GM21786 (cell line): Measurements from ENCODE around the gene NUP210.

ENCODE experiments used
- ATAC-seq: cut with Tn5 transposase; IDR thresholded peaks from one replicate; pipeline ENCODE4 v1.9.1; 2021; ENCODE audit not compliant: unreplicated experiment

Gene NUP210

DNA sequence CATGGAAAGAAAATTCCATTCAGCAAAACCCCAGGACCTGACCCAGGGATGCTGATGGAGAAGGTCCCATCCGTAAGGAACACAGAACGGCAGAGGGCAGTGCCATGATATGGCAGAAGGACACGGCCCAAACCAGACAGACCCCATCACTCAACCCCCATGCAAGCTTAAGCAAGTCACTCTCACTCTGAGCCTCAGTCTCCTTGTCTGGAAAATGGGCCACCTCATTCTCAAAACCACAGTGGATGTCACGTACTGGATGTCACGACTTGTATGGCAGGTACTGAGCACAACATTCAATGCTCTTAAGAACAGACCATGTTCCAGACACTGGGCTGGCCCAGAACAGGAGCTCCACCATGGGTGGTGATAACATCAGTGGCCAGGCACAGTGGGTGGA lies 90.4 kb downstream of the NUP210 start:
- no peak for ATAC-seq

- no peak for ATAC-seq
Measured at GRCh38 chr3:13325892-13326443, 94.2 kb downstream of the NUP210 start.

- ATAC-seq, result no peak
Measured at GRCh38 chr3:13324835-13325501, 95.2 kb downstream of the NUP210 start.

DNA sequence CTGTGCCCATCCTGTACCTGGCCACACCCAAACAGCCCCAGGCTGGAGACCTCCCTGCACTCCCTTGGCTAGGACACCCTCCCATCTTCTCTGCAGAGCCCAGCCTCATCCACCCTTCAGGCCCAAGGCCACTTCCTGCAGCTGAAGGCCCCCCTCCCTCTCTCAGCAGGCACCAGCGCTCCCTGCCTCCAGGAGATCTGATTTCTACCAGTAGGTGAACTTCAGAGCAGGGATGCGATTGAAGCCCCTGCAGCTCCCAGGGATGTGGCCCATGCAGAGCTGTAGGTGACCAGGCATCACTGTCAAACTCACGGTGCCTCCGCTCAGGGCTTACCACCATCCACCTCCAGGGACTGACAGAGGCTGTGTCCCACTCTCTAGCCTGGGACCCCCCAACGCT lies 96.3 kb downstream of the NUP210 start:
- ATAC-seq, result no peak

GRCh38 chr3:13322324-13322723 lies 97.8 kb downstream of the NUP210 start:
- no peak for ATAC-seq

GRCh38 chr3:13319564-13320220 lies 100.4 kb downstream of the NUP210 start:
- no peak for ATAC-seq

- no peak for ATAC-seq
Measured at GRCh38 chr3:13318626-13319470, 101.3 kb downstream of the NUP210 start.

DNA sequence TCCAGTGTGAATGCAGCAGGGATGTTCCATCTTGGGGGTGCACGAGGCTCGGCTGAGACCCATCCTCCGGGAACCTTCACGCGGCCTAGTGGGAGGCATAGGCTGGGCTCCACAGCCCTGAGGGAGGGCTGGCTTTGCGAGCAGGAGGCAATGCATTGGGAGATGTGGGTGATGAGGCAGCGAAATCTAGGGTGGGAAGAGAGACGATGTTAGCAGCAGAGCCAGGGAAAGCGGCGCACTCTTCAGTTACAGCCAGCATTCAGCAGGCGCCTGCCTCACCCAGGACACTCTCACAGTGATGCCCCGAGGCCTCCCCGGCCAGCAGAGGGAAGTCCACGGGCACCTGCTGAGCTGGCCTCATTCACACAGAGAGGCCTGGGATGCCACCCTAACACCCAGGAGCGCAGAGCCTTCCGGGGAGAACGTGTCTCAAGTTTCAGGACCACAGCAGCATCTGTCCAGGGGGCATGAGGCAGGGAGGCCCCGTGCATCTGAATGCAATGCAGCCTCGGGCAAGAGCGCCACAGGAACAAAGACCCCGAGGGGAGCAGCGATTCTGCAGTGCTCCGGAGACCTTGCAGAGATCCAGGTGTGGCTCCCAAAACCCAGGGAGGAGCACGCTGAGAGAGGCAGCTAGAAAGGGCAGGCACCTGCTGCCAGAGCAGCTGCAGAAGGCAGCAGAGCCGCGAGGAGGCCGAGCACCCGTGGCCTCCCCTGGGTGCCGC lies 102.4 kb downstream of the NUP210 start:
- no peak for ATAC-seq

DNA sequence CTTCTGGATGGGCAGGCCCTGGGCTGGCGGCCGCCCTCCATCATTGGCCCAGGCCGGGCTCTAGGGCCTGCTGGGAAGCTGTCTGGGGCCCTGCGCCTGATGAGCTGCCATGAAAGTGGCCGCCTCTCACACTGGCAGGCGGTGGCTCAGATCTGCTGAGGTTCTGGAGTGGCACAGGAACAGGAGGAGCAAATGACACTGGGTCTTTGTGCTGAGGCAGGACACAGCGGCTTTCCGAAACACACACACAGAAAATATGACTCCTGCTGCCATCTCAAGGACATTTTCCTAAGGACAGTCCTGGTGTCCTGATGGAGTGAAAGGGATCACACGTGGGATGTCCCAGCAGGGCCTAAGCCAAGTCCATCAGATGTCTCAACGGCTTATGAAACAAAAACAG lies 103.5 kb downstream of the NUP210 start:
- no peak for ATAC-seq

DNA sequence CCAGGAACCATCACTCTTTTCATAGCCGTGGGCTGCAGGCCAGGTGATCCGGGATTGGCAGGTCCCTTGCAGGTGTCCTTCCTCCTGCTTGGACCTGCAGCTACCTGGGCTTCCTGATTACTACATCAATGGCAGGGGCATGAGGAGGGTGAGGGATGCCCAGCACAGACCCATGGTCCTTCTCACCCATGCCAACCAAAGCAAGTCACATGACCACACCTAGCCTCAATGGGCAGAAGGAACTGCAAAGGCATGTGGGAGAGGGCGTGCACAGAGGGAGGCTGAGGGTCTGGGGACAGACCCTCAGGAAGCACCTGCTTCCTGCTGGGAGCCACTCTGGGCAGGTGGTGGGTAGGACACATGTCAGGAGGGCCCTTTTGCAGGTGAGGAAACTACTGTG lies 105.2 kb downstream of the NUP210 start:
- ATAC-seq, result no peak

DNA sequence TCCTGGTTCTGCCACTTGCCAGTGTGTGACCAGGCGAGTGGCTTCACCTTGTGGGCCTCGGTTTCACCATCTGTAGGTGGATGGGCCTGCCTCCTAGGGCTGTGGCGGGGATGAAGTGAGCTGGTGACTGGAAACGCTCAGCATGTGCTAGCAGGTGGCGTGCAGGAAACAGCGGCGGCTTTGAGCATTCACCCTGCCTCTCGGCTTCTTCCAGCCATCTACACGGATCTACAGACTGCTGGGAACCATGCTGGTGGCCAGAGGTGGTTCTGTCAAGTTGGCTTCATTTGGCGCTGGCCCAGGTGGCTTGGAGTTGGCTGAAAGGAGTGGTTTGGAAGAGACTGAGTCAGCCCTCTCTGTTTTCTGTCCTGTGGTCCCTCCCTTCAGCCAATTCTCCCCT lies 106.3 kb downstream of the NUP210 start:
- ATAC-seq, result no peak

DNA sequence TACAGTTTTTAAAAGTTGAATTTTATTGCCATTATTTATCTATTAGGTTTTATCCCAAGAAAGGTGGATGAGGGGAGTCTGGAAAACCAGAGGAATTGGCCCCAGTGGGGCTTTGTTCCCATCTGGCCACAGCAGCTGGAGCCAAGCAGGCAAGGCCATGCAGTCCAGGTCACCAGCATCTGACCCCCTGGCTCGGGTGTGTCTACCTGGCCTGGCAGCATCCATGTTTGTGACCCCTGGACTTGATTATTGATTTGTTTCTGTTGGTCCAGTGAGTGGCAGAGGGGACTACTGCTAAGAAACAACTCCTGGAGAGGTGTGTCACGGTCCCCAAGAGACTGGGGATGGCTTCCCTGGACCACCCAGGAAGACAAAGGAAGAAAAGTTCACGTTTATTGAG lies 111.1 kb downstream of the NUP210 start:
- no peak for ATAC-seq

GRCh38 chr3:13308380-13308801 lies 111.7 kb downstream of the NUP210 start:
- no peak for ATAC-seq

GRCh38 chr3:13307041-13307440 lies 113.1 kb downstream of the NUP210 start:
- ATAC-seq, result no peak

DNA sequence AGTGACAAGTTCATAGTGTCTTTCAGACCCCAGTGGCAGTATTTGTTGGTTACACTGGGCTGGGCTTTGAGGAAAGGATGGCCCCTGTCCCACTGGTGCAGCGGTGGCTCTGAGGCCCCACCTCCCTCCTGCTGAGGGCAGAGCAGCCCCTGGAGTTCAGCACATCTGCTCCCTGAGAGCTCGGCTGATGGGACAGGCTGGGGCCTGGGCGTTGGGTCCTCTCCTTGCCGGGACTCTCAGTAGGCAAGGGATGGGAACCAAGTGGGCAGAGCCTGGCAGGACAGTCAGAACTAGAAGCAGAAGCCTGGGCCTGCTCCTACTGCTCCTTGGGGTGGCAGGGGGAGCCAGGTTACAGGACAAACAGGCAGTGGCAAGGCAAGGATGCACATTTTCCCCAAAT lies 114.5 kb downstream of the NUP210 start:
- ATAC-seq, result no peak

GRCh38 chr3:13303410-13303809 lies 116.7 kb downstream of the NUP210 start:
- ATAC-seq, result no peak

DNA sequence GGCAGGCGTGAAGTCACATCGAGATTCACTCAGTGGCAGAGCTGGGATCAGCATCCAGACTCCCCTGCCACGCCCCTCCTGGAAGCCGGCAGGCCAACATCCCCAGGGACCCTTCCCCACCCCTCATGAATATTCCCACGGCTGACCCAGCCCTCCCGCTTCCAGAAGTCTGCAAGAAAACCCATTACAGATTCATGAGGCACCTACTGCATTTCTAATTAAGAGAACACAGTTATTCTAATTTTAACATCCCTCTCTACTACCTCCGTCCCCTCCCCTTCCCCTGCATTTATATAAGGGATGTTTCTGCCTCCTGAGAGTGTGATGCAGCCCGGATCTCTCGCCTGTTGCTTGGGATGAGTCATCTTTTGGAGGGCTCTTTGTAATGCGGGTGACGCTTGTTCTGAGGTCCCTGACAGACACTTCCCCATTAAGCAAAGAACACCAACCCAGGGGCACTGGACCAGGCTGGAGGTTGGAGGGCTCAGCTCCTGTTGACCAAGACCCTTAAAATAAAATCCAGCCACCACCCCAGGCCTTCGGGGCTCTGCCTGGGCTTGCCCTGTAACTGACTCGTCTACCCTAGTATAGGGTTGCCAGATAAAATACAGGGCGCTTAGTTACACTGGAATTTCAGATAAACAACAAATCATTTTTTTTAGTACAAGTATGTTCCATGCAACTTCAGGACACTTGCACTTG lies 118.7 kb downstream of the NUP210 start:
- ATAC-seq, result peak; percentile 71

GRCh38 chr3:13300546-13301285 lies 119.4 kb downstream of the NUP210 start:
- no peak for ATAC-seq

- ATAC-seq, result no peak
Measured at GRCh38 chr3:13299531-13300155, 120.5 kb downstream of the NUP210 start.
